HCT116 (cell line): ENCODE measurements around the gene PRKCH. TPM values are rescaled to one million over a fixed set of nuclear protein-coding genes. Genes with fewer than 3 reads are reported as not detected.

Experiments used
- ATAC-seq: fragments of 200-7000 bp; cut with Tn5 transposase; 2 replicates; pipeline ENCODE4 v1.9.1; 2020; ENCODE audit warnings: mild to moderate bottlenecking, moderate library complexity
- BruUV-seq: library from RNA; stranded (reverse); fragments of 400-500 nt; replicated peaks from 2 replicates; lab custom pipeline; 2021; lab: Mats Ljungman, UMichigan
- CTCF ChIA-PET: fragments of 300-600 bp; sonication (Branson Sonifier 250); formaldehyde crosslinking; loops from one replicate; lab custom pipeline; 2021; ENCODE audit warnings: antibody characterized with exemption; lab: Charles Lee
- POLR2A ChIA-PET: fragments of 300-600, 350-600 bp; sonication (Branson Sonifier 250); formaldehyde crosslinking; loops from one replicate; lab custom pipeline; 2021; ENCODE audit warnings: antibody characterized with exemption; lab: Charles Lee
- RAD21 ChIA-PET, 2 experiments: fragments of 300-600 bp; sonication (Branson Sonifier 250); formaldehyde crosslinking; loops; one replicate each; lab custom pipeline; 2023; ENCODE audit warnings: low total read pairs in 2 of 2; ENCODE audit not compliant: uncharacterized antibody in 2 of 2, unreplicated experiment in 2 of 2, low non-redundant PET in 1 of 2; lab: Charles Lee
- DNase-seq: peaks from one replicate; pipeline ENCODE4 v3.0.0-alpha.2; 2010; ENCODE audit warnings: low read depth, low spot score
- H2AFZ ChIP-seq: fragments of 200-600 bp; shearing (Covaris generic), sonication (generic); 2 replicates; pipeline ENCODE4 v1.6.1; 2017; ENCODE audit warnings: low read depth, mixed run types, mixed read lengths, antibody characterized with exemption, low read length; ENCODE audit not compliant: poor library complexity, severe bottlenecking
- H3K27ac ChIP-seq: 2 replicates; pipeline ENCODE4 v1.5.1; 2012; ENCODE audit warnings: low read depth, low read length
- H3K27me3 ChIP-seq: fragments of 200-600 bp; sonication (generic); 2 replicates; pipeline ENCODE4 v1.6.1; 2016; ENCODE audit warnings: mixed run types, low read length, mixed read lengths; ENCODE audit not compliant: insufficient read depth
- H3K36me3 ChIP-seq, 2 experiments: fragments of 200-500 bp in 1 of 2; fragments of 200-600 bp in 1 of 2; sonication (Bioruptor generic) in 1 of 2; sonication (generic) in 1 of 2; 2 replicates each; pipeline versions ENCODE4 v1.5.1 to v1.6.1; 2014 to 2016; ENCODE audit warnings: low read length in 2 of 2, inconsistent platforms in 1 of 2, mixed read lengths in 1 of 2, mixed run types in 1 of 2; ENCODE audit not compliant: insufficient read depth in 2 of 2, control insufficient read depth in 1 of 2
- H3K4me1 ChIP-seq, 2 experiments: fragments of 200-600 bp in 1 of 2; sonication (generic) in 1 of 2; 2 replicates each; pipeline versions ENCODE4 v1.5.1 to v1.6.1; 2012 to 2017; ENCODE audit warnings: low read length in 2 of 2, inconsistent platforms in 1 of 2, mild to moderate bottlenecking in 1 of 2, mixed read lengths in 1 of 2, mixed run types in 1 of 2, moderate library complexity in 1 of 2; ENCODE audit not compliant: insufficient read depth in 2 of 2, control insufficient read depth in 1 of 2
- H3K4me2 ChIP-seq: fragments of 200-600 bp; sonication (generic); 2 replicates; pipeline ENCODE4 v1.6.1; 2017; ENCODE audit warnings: mixed run types, low read length, mixed read lengths
- H3K4me3 ChIP-seq, 2 experiments: fragments of 200-600 bp in 1 of 2; sonication (generic) in 1 of 2; replicated peaks in 1 of 2; 2 replicates each; pipeline ENCODE4 v1.5.1; 2011 to 2016; ENCODE audit warnings: low read length in 2 of 2, control low read depth in 1 of 2, low read depth in 1 of 2, mild to moderate bottlenecking in 1 of 2, mixed read lengths in 1 of 2, mixed run types in 1 of 2
- H3K79me2 ChIP-seq: fragments of 200-600 bp; sonication (generic); 2 replicates; pipeline ENCODE4 v1.6.1; 2017; ENCODE audit warnings: mild to moderate bottlenecking, mixed run types, low read length, moderate library complexity, mixed read lengths; ENCODE audit not compliant: insufficient read depth
- H3K9ac ChIP-seq: fragments of 200-600 bp; sonication (generic); 2 replicates; pipeline ENCODE4 v1.6.1; 2016; ENCODE audit warnings: low read length, mixed read lengths
- H3K9me2 ChIP-seq: fragments of 200-600 bp; sonication (generic), shearing (Covaris generic); 2 replicates; pipeline ENCODE4 v1.6.1; 2017; ENCODE audit warnings: mixed run types, mild to moderate bottlenecking, moderate library complexity; ENCODE audit not compliant: insufficient read depth
- H3K9me3 ChIP-seq, 2 experiments: fragments of 200-500 bp in 1 of 2; fragments of 200-600 bp in 1 of 2; sonication (Bioruptor generic) in 1 of 2; sonication (generic) in 1 of 2; 2 replicates each; pipeline ENCODE4 v1.6.1; 2014 to 2017; ENCODE audit warnings: low read length in 2 of 2, mixed read lengths in 2 of 2, inconsistent platforms in 1 of 2, low read depth in 1 of 2, mild to moderate bottlenecking in 1 of 2, mixed run types in 1 of 2, moderate library complexity in 1 of 2; ENCODE audit not compliant: control insufficient read depth in 1 of 2, insufficient read depth in 1 of 2
- H4K20me1 ChIP-seq: fragments of 200-600 bp; sonication (generic), shearing (Covaris generic); 2 replicates; pipeline ENCODE4 v1.6.1; 2017; ENCODE audit warnings: mixed run types, mild to moderate bottlenecking, moderate library complexity; ENCODE audit not compliant: insufficient read depth
- CEBPB ChIP-seq: IDR thresholded peaks from 2 replicates; pipeline ENCODE4 v1.6.1; 2012; ENCODE audit warnings: low read depth
- EGR1 ChIP-seq: IDR thresholded peaks from 2 replicates; pipeline ENCODE4 v1.6.1; 2012; ENCODE audit warnings: low read depth
- MAX ChIP-seq: IDR thresholded peaks from 2 replicates; pipeline ENCODE4 v1.6.1; 2012
- intact Hi-C: fragments of 100-400 bp; cut with micrococcal nuclease; formaldehyde crosslinking; loops from 2 replicates; pipeline ENCODE4 v1.10.0; 2022
- total RNA-seq: library from RNA; stranded (reverse); gene quantifications from one replicate; pipeline ENCODE4 v1.2.1, GENCODE V29; 2021; ENCODE audit not compliant: unreplicated experiment
- TF ChIP-seq, protein P1 (sequence below): IDR thresholded peaks from 2 replicates; pipeline ENCODE4 v1.6.1; 2012

The PRKCH gene
- total RNA-seq, 1 experiment from 2014 or later = 16.6 TPM

GRCh38 chr14:61368114-61368710 is 46.8 kb downstream of the PRKCH start:
- DNase-seq (no peak), ATAC-seq (peak; percentile 60)
- Histone ChIP-seq H3K9me2 (no peaks in the 10 kb centered on the region), H3K79me2 (no peaks in the 10 kb centered on the region; the same call in 1 of the 2 replicates), H3K4me3 (no peak overlapping the region), H3K27ac (no peak overlapping the region), H3K27me3 (no peaks in the 10 kb centered on the region), H2AFZ (no peak overlapping the region), H3K9ac (0 out of 2 replicates have a peak overlapping the region, but pooled peaks have one; percentile 20), H3K9me3 (no peaks in the 10 kb centered on the region), H3K36me3 (no peaks in the 10 kb centered on the region), H3K4me2 (peak overlapping the region; percentile 40), H3K4me1 (peaks cover 11 to 23% of the 10 kb centered on the region in 2 experiments; a peak in 3 of 4 replicates), H4K20me1 (no peaks in the 10 kb centered on the region)
- no TSS peak for BruUV-seq
- intact Hi-C loops = no loop called here
- CTCF ChIA-PET = no interaction called here
- POLR2A ChIA-PET = no interaction called here
- RAD21 ChIA-PET = no interaction called here
- TF ChIP-seq MAX (0 out of 2 replicates have a peak, but pooled peaks have one; percentile 16), EGR1 (no peak)

- H3K4me3 ChIP-seq = no peak overlapping the region
- RAD21 ChIA-PET = no interaction called here
- no peaks in the 10 kb centered on the region for H3K27me3 ChIP-seq
- peak overlapping the region; percentile 40; the same call in 1 of the 2 replicates for H3K4me2 ChIP-seq
- POLR2A ChIA-PET = no interaction called here
- no peak for DNase-seq
- H3K4me1 ChIP-seq = peaks cover 11 to 23% of the 10 kb centered on the region in 2 experiments; a peak in 3 of 4 replicates
- ATAC-seq = no peak
- BruUV-seq = no TSS peak
- H3K9ac ChIP-seq = no peak overlapping the region
- H3K27ac ChIP-seq = no peak overlapping the region
- H3K79me2 ChIP-seq = no peaks in the 10 kb centered on the region; the same call in 1 of the 2 replicates
- no peaks in the 10 kb centered on the region for H4K20me1 ChIP-seq
- intact Hi-C loops = no loop called here
- no peaks in the 10 kb centered on the region for H3K36me3 ChIP-seq
- TF ChIP-seq CEBPB (no peak), EGR1 (no peak)
- TF ChIP-seq, protein P1, sequence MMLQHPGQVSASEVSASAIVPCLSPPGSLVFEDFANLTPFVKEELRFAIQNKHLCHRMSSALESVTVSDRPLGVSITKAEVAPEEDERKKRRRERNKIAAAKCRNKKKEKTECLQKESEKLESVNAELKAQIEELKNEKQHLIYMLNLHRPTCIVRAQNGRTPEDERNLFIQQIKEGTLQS = no peak
- H3K9me2 ChIP-seq = no peaks in the 10 kb centered on the region
- CTCF ChIA-PET = no interaction called here
- no peak overlapping the region for H2AFZ ChIP-seq
- peaks cover under 1% of the 10 kb centered on the region in 2 experiments; a peak in 1 of 4 replicates for H3K9me3 ChIP-seq
Measured at GRCh38 chr14:61368781-61369453, 47.5 kb downstream of the PRKCH start.
